ENCODE data around the gene BEST1.
"Not testable (repeated sequence)": the region's sequence is repeated elsewhere in the genome, so short reads cannot be mapped to it uniquely, and the experiment has no call there.

The BEST1 gene

GRCh38 chr11:61980783-61981541, 30.8 kb downstream of the BEST1 start:
- no peak for DNase-seq

GRCh38 chr11:61983419-61983818, 33.3 kb downstream of the BEST1 start:
- no peak for DNase-seq

- no peak for DNase-seq
Measured at GRCh38 chr11:61985869-61986268, 35.7 kb downstream of the BEST1 start.

- no peak for DNase-seq
Measured at GRCh38 chr11:61994981-61995380, 44.8 kb downstream of the BEST1 start.

GRCh38 chr11:61996933-61997332, 46.8 kb downstream of the BEST1 start:
- no peak for DNase-seq

GRCh38 chr11:61999141-61999975, 49.2 kb downstream of the BEST1 start:
- no peak for DNase-seq

- DNase-seq = no peak
Measured at GRCh38 chr11:62000539-62001446, 50.6 kb downstream of the BEST1 start.

- DNase-seq = no peak
Measured at GRCh38 chr11:62001450-62002191, 51.5 kb downstream of the BEST1 start.

- not testable (repeated sequence) for DNase-seq
Measured at GRCh38 chr11:62002283-62002682, 52.1 kb downstream of the BEST1 start.

- DNase-seq = peak; percentile 35
Measured at GRCh38 chr11:62004473-62004872, 54.3 kb downstream of the BEST1 start.

- DNase-seq = no peak
Measured at GRCh38 chr11:62008193-62008592, 58.0 kb downstream of the BEST1 start.

- no peak for DNase-seq
Measured at GRCh38 chr11:62010935-62011528, 60.9 kb downstream of the BEST1 start.

- DNase-seq = no peak
Measured at GRCh38 chr11:62011881-62012280, 61.7 kb downstream of the BEST1 start.

GRCh38 chr11:62012451-62012831, 62.3 kb downstream of the BEST1 start:
- no peak for DNase-seq

- DNase-seq = no peak
Measured at GRCh38 chr11:62012832-62013461, 62.8 kb downstream of the BEST1 start.
